Ishikawa (cell line): ENCODE results near the gene DRC7.

Experiments
- CEBPB ChIP-seq: IDR thresholded peaks from 2 replicates; pipeline ENCODE4 v1.6.1; 2012
- CREB1 ChIP-seq: IDR thresholded peaks from 2 replicates; pipeline ENCODE4 v1.6.1; 2012; ENCODE audit warnings: low read depth
- EGR1 ChIP-seq: IDR thresholded peaks from 2 replicates; pipeline ENCODE4 v1.6.1; 2012
- EP300 ChIP-seq: IDR thresholded peaks from 2 replicates; pipeline ENCODE4 v1.6.1; 2012; ENCODE audit warnings: borderline replicate concordance
- FOXM1 ChIP-seq: IDR thresholded peaks from 2 replicates; pipeline ENCODE4 v1.6.1; 2012; ENCODE audit warnings: low read depth, borderline replicate concordance
- NFIC ChIP-seq: IDR thresholded peaks from 2 replicates; pipeline ENCODE4 v1.6.1; 2012
- RAD21 ChIP-seq: IDR thresholded peaks from 2 replicates; pipeline ENCODE4 v1.6.1; 2012; ENCODE audit warnings: low read depth
- TAF1 ChIP-seq: IDR thresholded peaks from 2 replicates; pipeline ENCODE4 v1.6.1; 2012; ENCODE audit warnings: low read depth, mild to moderate bottlenecking
- TCF12 ChIP-seq: IDR thresholded peaks from 2 replicates; pipeline ENCODE4 v1.6.1; 2012; ENCODE audit warnings: low read depth
- TEAD4 ChIP-seq: IDR thresholded peaks from 2 replicates; pipeline ENCODE4 v1.6.1; 2012
- YY1 ChIP-seq: IDR thresholded peaks from 2 replicates; pipeline ENCODE4 v1.6.1; 2012; ENCODE audit warnings: low read depth
- ZBTB7A ChIP-seq: IDR thresholded peaks from 2 replicates; pipeline ENCODE4 v1.6.1; 2012; ENCODE audit warnings: low read depth
- TF ChIP-seq, protein P1 (sequence below): IDR thresholded peaks from 2 replicates; pipeline ENCODE4 v1.6.1; 2012; ENCODE audit warnings: low read depth, mild to moderate bottlenecking
- TF ChIP-seq, protein P2 (sequence below): IDR thresholded peaks from 2 replicates; pipeline ENCODE4 v1.6.1; 2012
- TF ChIP-seq, protein P3 (sequence below): IDR thresholded peaks from 2 replicates; pipeline ENCODE4 v1.6.1; 2012

The DRC7 gene

DNA sequence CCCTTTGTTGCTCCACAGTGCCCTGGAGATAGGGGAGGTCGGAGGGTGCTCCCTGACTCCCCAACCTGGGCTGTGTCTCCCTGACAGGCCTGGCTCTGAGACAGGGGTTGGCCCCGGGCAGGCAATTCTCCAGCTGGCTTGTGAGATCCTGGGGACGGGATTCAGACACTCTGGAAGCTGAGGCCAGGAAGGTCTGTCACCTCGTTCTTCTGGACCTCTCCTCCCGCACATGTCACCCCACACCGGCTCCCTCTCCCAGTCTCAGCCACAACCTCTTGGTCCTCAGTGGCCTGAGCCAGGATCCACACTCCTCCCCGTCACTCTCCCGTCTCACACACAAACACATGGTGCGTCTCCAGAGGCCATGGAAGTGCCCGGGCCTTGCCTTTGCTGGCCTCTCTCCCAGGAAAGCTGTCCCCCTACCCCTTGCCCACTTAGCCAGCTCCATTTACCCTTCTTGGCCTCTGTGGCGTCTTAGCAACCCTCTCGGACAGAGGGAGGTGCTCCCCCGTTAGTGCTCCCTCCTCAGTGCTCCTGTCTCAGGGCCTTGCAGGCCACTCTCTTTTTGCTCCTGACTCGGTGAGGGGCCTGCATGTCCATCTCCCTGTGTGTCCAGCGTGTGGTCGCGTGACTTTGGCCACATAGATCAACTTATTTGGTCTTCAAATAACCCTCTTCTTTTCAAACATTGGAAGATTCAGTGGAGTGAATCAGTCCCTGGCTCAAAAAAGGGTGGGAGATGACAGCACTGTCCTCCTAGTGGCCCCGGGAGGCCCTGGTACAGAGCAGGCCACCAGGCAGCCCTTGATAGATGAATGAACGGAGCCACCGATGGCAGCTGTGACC, 25.8 kb upstream of the DRC7 start:
- TF ChIP-seq, protein P1, sequence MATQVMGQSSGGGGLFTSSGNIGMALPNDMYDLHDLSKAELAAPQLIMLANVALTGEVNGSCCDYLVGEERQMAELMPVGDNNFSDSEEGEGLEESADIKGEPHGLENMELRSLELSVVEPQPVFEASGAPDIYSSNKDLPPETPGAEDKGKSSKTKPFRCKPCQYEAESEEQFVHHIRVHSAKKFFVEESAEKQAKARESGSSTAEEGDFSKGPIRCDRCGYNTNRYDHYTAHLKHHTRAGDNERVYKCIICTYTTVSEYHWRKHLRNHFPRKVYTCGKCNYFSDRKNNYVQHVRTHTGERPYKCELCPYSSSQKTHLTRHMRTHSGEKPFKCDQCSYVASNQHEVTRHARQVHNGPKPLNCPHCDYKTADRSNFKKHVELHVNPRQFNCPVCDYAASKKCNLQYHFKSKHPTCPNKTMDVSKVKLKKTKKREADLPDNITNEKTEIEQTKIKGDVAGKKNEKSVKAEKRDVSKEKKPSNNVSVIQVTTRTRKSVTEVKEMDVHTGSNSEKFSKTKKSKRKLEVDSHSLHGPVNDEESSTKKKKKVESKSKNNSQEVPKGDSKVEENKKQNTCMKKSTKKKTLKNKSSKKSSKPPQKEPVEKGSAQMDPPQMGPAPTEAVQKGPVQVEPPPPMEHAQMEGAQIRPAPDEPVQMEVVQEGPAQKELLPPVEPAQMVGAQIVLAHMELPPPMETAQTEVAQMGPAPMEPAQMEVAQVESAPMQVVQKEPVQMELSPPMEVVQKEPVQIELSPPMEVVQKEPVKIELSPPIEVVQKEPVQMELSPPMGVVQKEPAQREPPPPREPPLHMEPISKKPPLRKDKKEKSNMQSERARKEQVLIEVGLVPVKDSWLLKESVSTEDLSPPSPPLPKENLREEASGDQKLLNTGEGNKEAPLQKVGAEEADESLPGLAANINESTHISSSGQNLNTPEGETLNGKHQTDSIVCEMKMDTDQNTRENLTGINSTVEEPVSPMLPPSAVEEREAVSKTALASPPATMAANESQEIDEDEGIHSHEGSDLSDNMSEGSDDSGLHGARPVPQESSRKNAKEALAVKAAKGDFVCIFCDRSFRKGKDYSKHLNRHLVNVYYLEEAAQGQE = no peak
- no peak for TF ChIP-seq TCF12

GRCh38 chr16:57669476-57670162, 25.0 kb upstream of the DRC7 start:
- TF ChIP-seq ZBTB7A (no peak), RAD21 (no peak), YY1 (no peak), FOXM1 (no peak), NFIC (no peak), CEBPB (no peak), TEAD4 (no peak), EP300 (no peak), TAF1 (no peak), EGR1 (no peak), TCF12 (no peak), CREB1 (no peak)
- TF ChIP-seq, protein P1 = no peak
- TF ChIP-seq, protein P2, sequence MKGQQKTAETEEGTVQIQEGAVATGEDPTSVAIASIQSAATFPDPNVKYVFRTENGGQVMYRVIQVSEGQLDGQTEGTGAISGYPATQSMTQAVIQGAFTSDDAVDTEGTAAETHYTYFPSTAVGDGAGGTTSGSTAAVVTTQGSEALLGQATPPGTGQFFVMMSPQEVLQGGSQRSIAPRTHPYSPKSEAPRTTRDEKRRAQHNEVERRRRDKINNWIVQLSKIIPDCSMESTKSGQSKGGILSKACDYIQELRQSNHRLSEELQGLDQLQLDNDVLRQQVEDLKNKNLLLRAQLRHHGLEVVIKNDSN = no peak
- TF ChIP-seq, protein P3, sequence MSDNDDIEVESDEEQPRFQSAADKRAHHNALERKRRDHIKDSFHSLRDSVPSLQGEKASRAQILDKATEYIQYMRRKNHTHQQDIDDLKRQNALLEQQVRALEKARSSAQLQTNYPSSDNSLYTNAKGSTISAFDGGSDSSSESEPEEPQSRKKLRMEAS = no peak

DNA sequence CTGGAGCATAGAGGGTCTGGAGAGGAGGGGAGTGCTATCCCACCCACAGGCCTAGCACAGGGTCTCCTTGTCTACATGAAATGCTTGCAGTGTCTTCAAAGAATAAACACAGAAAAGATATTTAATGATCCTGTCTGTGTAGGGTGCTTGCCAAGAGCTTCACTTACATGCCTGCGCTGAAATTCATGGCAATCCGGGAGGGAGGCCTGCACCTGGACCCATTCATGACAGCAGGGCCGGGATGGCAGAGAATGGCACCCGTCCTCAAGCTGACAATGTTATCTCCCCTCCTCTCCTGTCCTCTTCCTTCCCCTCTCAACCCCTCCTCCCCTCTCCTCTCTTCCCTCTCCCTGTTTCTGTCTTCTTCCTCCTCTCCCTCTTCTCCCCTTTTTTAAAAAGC, 24.4 kb upstream of the DRC7 start:
- TF ChIP-seq, protein P3 = no peak

DNA sequence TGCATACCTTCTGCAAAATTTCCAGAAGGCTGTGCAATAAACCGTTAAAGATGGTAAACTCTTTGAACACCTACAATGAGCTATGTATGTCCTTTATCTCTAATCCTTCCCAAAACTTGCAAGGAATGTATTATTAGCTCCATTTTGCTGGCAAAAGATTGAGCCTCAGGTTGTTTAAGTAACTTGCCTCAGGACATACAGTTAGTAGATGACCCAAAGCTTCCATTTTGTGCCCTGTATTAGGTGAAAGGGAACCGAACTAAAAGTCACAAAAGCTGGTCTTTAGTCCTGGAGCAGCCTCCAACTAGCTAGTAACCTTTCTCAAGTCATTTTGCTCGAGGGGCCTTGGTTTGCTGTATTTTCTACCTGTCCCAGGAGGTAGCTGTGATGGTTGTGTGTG, 22.2 kb upstream of the DRC7 start:
- TF ChIP-seq TEAD4 (no peak), YY1 (no peak), TCF12 (no peak), EGR1 (no peak), CREB1 (no peak), FOXM1 (no peak), RAD21 (no peak), EP300 (no peak), NFIC (no peak), CEBPB (no peak), ZBTB7A (no peak), TAF1 (no peak)
- TF ChIP-seq, protein P3 = no peak
- TF ChIP-seq, protein P2 = no peak
- TF ChIP-seq, protein P1 = no peak
